ENCODE results near the gene FOXC2.

DNA sequence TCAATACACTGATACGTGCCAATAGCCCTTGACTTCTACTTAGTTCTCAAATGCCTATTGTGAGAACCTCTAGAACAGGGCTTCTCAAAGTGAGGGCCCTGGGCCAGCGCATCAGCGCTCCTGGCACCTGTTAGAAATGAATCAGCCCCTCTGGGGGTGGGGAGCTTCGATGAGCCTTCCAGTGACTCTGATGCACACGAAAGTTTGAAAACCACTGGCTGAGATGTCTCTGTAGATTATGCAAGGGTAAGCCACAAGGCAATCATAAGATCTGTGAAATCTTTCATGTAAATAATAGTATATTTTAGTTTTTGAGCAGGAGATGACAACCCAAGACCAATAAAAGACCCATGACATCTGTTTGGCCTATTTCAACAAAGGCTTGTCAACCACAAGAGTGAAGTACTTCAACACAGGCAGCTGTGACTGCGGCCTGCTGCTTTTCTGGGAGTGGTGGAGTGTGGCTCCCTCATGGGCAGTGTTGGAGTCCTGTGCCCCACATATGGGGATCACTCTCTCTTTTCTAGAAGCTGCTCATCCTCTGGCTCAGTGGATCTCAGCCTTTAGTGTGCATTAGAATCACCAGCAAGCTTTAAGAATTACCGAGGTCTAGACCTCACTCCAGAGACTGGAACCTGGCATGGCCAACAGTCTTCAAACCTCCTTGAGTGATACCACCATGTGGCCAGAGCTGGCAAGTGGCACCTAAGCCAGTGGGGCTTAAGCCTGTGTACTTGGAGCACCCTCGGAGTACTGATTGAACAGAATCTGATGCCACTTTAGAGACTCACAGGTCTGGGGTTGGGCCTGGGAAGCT lies 17.3 kb upstream of the FOXC2 start:
- TF ChIP-seq, protein P1, sequence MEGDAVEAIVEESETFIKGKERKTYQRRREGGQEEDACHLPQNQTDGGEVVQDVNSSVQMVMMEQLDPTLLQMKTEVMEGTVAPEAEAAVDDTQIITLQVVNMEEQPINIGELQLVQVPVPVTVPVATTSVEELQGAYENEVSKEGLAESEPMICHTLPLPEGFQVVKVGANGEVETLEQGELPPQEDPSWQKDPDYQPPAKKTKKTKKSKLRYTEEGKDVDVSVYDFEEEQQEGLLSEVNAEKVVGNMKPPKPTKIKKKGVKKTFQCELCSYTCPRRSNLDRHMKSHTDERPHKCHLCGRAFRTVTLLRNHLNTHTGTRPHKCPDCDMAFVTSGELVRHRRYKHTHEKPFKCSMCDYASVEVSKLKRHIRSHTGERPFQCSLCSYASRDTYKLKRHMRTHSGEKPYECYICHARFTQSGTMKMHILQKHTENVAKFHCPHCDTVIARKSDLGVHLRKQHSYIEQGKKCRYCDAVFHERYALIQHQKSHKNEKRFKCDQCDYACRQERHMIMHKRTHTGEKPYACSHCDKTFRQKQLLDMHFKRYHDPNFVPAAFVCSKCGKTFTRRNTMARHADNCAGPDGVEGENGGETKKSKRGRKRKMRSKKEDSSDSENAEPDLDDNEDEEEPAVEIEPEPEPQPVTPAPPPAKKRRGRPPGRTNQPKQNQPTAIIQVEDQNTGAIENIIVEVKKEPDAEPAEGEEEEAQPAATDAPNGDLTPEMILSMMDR (IDR thresholded peaks at IDR 0.05) = no peak
- TF ChIP-seq POLR2AphosphoS5 (IDR thresholded peaks at IDR 0.05; ENCODE audit: low read depth, low read length) = no peak

Measured in Panc1 (cell line).